ENCODE measurements around the gene TBC1D5. TPM values are rescaled to one million over a fixed set of nuclear protein-coding genes. Genes with fewer than 3 reads are reported as not detected.

The TBC1D5 gene
- total RNA-seq, 1 experiment from 2014 or later: 36.4 TPM

DNA sequence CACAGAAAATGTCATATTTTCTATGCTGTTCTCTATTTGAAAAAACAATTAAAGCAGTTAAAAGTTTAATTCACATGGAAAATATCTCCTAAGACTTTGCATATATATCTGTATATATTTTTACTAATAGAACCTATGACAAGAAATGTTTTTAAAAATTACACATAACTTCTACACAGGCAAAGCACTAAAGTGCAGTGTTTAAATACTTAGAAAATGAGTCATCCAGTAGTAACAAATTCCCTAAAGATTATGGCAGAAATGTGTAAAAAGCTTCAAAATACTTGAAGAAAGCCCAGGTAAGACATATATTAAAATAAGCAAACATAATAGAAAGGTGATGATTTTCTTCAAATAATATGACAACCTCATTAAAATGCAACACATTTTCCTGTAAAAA is 236.6 kb downstream of the TBC1D5 start:
- POLR2A ChIA-PET: no interaction called here
- BruUV-seq (replicated peaks): no TSS peak
- no peaks in the 10 kb centered on the region for H3K36me3 Mint-ChIP-seq (ENCODE audit: insufficient read depth, unreplicated experiment)

DNA sequence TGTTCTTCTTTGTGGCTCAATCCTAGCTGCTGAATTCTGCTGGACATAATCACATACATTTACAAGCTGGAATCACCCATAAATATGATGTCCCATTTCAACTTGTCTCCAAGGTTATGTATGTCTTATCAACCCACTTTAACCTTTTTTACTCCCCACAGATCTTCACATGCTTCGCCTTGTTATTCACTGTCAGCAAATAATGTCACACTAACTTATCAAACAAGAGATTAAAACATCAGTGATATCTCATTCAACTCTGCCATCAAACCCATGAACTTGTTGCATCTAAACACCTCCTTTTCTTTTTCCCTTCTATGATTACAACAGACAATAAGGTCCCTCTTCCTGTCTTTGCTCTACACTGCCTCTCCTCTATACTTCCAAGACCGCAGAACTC is 240.7 kb downstream of the TBC1D5 start:
- intact Hi-C loops (cut with micrococcal nuclease; ENCODE audit: unreplicated experiment): no loop called here
- no peaks in the 10 kb centered on the region for H3K4me1 Mint-ChIP-seq (ENCODE audit: low read depth, unreplicated experiment)
- no peak overlapping the region for H3K27ac Mint-ChIP-seq (ENCODE audit: unreplicated experiment)
- H3K9me3 ChIP-seq: no peaks in the 10 kb centered on the region
- H3K4me3 ChIP-seq (ENCODE audit: low read depth, low read length): no peak overlapping the region
- no peaks in the 10 kb centered on the region for H3K27me3 Mint-ChIP-seq (ENCODE audit: insufficient read depth, unreplicated experiment)
- no TSS peak for BruUV-seq (replicated peaks)
- ChIA-PET CTCF (no interaction called here), POLR2A (no interaction called here)
- H3K9me3 Mint-ChIP-seq (ENCODE audit: unreplicated experiment): no peaks in the 10 kb centered on the region
- no peaks in the 10 kb centered on the region for H3K36me3 Mint-ChIP-seq (ENCODE audit: insufficient read depth, unreplicated experiment)
- no peak for DNase-seq
- H3K4me1 ChIP-seq: peaks cover 8% of the 10 kb centered on the region; the same call in 1 of the 2 replicates
- no peak overlapping the region for H3K4me3 Mint-ChIP-seq (ENCODE audit: unreplicated experiment)
- H3K36me3 ChIP-seq (ENCODE audit: control insufficient read depth, insufficient read depth, low read length): no peaks in the 10 kb centered on the region
- TF ChIP-seq, protein P1, sequence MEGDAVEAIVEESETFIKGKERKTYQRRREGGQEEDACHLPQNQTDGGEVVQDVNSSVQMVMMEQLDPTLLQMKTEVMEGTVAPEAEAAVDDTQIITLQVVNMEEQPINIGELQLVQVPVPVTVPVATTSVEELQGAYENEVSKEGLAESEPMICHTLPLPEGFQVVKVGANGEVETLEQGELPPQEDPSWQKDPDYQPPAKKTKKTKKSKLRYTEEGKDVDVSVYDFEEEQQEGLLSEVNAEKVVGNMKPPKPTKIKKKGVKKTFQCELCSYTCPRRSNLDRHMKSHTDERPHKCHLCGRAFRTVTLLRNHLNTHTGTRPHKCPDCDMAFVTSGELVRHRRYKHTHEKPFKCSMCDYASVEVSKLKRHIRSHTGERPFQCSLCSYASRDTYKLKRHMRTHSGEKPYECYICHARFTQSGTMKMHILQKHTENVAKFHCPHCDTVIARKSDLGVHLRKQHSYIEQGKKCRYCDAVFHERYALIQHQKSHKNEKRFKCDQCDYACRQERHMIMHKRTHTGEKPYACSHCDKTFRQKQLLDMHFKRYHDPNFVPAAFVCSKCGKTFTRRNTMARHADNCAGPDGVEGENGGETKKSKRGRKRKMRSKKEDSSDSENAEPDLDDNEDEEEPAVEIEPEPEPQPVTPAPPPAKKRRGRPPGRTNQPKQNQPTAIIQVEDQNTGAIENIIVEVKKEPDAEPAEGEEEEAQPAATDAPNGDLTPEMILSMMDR (IDR thresholded peaks at IDR 0.05; ENCODE audit: insufficient read depth in 1 of 2, low read depth in 1 of 2, low read length in 1 of 2, severe bottlenecking in 1 of 2, unreplicated experiment in 1 of 2): no peak
- H3K27me3 ChIP-seq (replicated peaks; ENCODE audit: control insufficient read depth, insufficient read depth, low read length): no peaks in the 10 kb centered on the region

More for the DNA sequence above, 236.6 kb downstream of the TBC1D5 start:
- TF ChIP-seq, protein P1 (IDR thresholded peaks at IDR 0.05; ENCODE audit: insufficient read depth in 1 of 2, low read depth in 1 of 2, low read length in 1 of 2, severe bottlenecking in 1 of 2, unreplicated experiment in 1 of 2): no peak
- intact Hi-C loops (cut with micrococcal nuclease; ENCODE audit: unreplicated experiment): no loop called here
- peaks cover 8% of the 10 kb centered on the region; the same call in 1 of the 2 replicates for H3K4me1 ChIP-seq
- Mint-ChIP-seq H3K27me3 (ENCODE audit: insufficient read depth, unreplicated experiment) (no peaks in the 10 kb centered on the region), H3K9me3 (ENCODE audit: unreplicated experiment) (no peaks in the 10 kb centered on the region), H3K27ac (ENCODE audit: unreplicated experiment) (no peak overlapping the region), H3K4me1 (ENCODE audit: low read depth, unreplicated experiment) (no peaks in the 10 kb centered on the region), H3K4me3 (ENCODE audit: unreplicated experiment) (no peak overlapping the region)
- CTCF ChIA-PET: no interaction called here
- no peak overlapping the region for H3K4me3 ChIP-seq (ENCODE audit: low read depth, low read length)
- no peak for DNase-seq
- no peaks in the 10 kb centered on the region for H3K36me3 ChIP-seq (ENCODE audit: control insufficient read depth, insufficient read depth, low read length)
- H3K9me3 ChIP-seq: no peaks in the 10 kb centered on the region
- H3K27me3 ChIP-seq (replicated peaks; ENCODE audit: control insufficient read depth, insufficient read depth, low read length): no peaks in the 10 kb centered on the region

DNA sequence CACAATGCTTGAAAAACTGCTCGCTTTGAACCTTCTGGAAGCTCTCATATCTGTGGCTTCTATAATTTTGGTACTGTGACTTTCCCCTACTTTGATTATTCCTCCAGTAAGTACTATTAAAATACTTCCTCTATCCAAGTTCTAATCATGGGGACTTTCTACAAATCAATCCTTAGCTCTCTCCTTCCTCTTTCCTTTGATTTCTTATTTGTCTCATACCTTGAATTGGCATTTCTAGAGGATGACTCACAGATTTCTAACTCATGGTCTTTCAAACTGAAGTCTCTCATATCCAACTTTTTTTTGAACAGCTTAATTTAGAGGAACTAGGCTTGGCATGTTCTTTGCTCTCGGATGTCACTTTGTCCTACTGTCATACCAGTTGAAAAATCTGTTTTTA is 241.8 kb downstream of the TBC1D5 start:
- no TSS peak for BruUV-seq (replicated peaks)
- CTCF ChIA-PET: no interaction called here
- Histone ChIP-seq H3K36me3 (ENCODE audit: control insufficient read depth, insufficient read depth, low read length) (no peaks in the 10 kb centered on the region), H3K9me3 (no peaks in the 10 kb centered on the region), H3K4me3 (ENCODE audit: low read depth, low read length) (no peak overlapping the region), H3K4me1 (no peaks in the 10 kb centered on the region), H3K27me3 (replicated peaks; ENCODE audit: control insufficient read depth, insufficient read depth, low read length) (no peaks in the 10 kb centered on the region)
- H3K27ac Mint-ChIP-seq (ENCODE audit: unreplicated experiment): no peak overlapping the region
- intact Hi-C loops (cut with micrococcal nuclease; ENCODE audit: unreplicated experiment): no loop called here
- H3K4me3 Mint-ChIP-seq (ENCODE audit: unreplicated experiment): no peak overlapping the region
- H3K4me1 Mint-ChIP-seq (ENCODE audit: low read depth, unreplicated experiment): no peaks in the 10 kb centered on the region
- no peaks in the 10 kb centered on the region for H3K27me3 Mint-ChIP-seq (ENCODE audit: insufficient read depth, unreplicated experiment)
- no peak for DNase-seq
- TF ChIP-seq, protein P1 (IDR thresholded peaks at IDR 0.05; ENCODE audit: insufficient read depth in 1 of 2, low read depth in 1 of 2, low read length in 1 of 2, severe bottlenecking in 1 of 2, unreplicated experiment in 1 of 2): no peak
- POLR2A ChIA-PET: no interaction called here
- no peaks in the 10 kb centered on the region for H3K9me3 Mint-ChIP-seq (ENCODE audit: unreplicated experiment)
- H3K36me3 Mint-ChIP-seq (ENCODE audit: insufficient read depth, unreplicated experiment): no peaks in the 10 kb centered on the region
